Colonic mucosa (tissue), 4 donors: ENCODE results near the gene SLC8A1. TPM values are rescaled to one million over a fixed set of nuclear protein-coding genes. Genes with fewer than 3 reads are reported as not detected.

Source experiments
- DNase-seq: peaks from one replicate; pipeline ENCODE4 v3.0.0-alpha.2; 2020
- H3K27ac ChIP-seq: fragments of 200-600 bp; one replicate; pipeline ENCODE4 v1.8.0; 2021
- H3K27me3 ChIP-seq: fragments of 200-600 bp; one replicate; pipeline ENCODE4 v1.8.0; 2021
- H3K36me3 ChIP-seq: fragments of 200-600 bp; one replicate; pipeline ENCODE4 v1.8.0; 2021
- H3K4me1 ChIP-seq: fragments of 200-600 bp; one replicate; pipeline ENCODE4 v1.8.0; 2021; ENCODE audit warnings: mild to moderate bottlenecking
- H3K4me3 ChIP-seq: fragments of 200-600 bp; one replicate; pipeline ENCODE4 v1.8.0; 2021
- H3K9ac ChIP-seq, 2 donors: one replicate each; pipeline ENCODE4 v1.7.0; 2013; ENCODE audit warnings: control low read depth in 2 of 2, low read depth in 2 of 2, low read length in 2 of 2
- H3K9me3 ChIP-seq: fragments of 200-600 bp; one replicate; pipeline ENCODE4 v1.8.0; 2021
- intact Hi-C: fragments of 100-400 bp; cut with DNase I; formaldehyde crosslinking; loops from one replicate; pipeline ENCODE4 v1.14.1; 2022
- total RNA-seq, 2 donors: library from RNA; stranded (reverse); fragmentation: NEBNext Ultra II Directional in 1 of 2; extraction: Animal tissue kit (Norgen Biotek cat#: 25700) in 1 of 2; gene quantifications; one replicate each; pipeline ENCODE4 v1.2.1, GENCODE V29; 2021
- TF ChIP-seq, protein P1 (sequence below): fragments of 200-600 bp; IDR thresholded peaks from one replicate; pipeline ENCODE4 v1.8.0; 2022; ENCODE audit warnings: antibody characterized with exemption, mild to moderate bottlenecking
- donor health status: healthy.
- donor health status: DM: no; HTN: no; CAD: no.
- donor health status: DM: no; HTN: no; CAD: no.

SLC8A1 gene
- total RNA-seq, 2 donors from 2014 or later = 4.1 to 25.5 TPM

DNA sequence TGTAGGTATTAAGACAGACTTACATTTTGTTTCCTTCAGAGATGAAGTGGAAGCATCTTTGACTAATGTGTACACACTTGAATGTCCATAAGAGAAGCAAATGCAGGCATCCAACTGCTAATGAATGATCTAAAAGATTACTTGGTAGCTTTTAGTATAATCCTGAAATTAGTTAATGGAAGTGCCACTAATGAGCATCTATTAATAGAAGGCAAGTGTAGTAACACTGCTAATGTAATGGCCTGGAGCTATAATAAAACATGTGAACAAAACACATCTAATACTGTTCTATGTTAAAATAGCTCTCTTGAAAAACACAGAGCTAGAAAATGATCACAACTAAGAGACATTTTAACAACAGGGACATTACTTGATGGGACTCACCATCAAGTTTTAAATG is 225.3 kb downstream of the SLC8A1 start:
- H3K9me3 ChIP-seq = no peaks in the 10 kb centered on the region
- no peaks in the 10 kb centered on the region for H3K36me3 ChIP-seq
- no peak overlapping the region for H3K4me3 ChIP-seq
- no peak overlapping the region for H3K27ac ChIP-seq
- TF ChIP-seq, protein P1, sequence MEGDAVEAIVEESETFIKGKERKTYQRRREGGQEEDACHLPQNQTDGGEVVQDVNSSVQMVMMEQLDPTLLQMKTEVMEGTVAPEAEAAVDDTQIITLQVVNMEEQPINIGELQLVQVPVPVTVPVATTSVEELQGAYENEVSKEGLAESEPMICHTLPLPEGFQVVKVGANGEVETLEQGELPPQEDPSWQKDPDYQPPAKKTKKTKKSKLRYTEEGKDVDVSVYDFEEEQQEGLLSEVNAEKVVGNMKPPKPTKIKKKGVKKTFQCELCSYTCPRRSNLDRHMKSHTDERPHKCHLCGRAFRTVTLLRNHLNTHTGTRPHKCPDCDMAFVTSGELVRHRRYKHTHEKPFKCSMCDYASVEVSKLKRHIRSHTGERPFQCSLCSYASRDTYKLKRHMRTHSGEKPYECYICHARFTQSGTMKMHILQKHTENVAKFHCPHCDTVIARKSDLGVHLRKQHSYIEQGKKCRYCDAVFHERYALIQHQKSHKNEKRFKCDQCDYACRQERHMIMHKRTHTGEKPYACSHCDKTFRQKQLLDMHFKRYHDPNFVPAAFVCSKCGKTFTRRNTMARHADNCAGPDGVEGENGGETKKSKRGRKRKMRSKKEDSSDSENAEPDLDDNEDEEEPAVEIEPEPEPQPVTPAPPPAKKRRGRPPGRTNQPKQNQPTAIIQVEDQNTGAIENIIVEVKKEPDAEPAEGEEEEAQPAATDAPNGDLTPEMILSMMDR = no peak
- H3K4me1 ChIP-seq = no peaks in the 10 kb centered on the region
- intact Hi-C loops = no loop called here
- DNase-seq = no peak
- H3K9ac ChIP-seq = no peak overlapping the region
- H3K27me3 ChIP-seq = no peaks in the 10 kb centered on the region

DNA sequence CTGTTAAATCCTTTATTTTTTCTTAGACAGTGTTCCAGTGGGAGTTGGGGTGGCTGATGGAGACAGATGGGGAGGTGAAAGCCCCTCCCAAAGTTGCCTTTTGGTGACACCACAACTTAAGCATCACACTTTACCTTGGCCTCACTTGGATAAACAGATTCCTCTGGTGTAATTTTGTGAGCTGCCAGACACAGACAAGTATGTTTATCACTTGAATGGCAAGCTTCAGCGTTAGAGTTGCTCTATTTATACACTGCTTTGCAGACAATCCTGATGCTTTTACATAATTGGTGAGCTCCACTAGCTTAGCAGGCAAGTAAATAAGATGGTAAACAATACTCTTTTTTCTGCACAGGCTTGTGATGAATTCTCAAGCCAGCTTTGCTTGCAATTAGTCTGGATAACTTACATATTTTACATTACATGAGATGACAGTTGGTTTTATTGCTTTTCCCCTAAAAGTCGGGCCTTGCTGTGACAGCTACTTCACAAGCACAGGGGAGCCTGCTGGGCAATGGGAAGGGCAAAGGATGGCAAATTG is 226.2 kb downstream of the SLC8A1 start:
- TF ChIP-seq, protein P1 = no peak
- intact Hi-C loops = no loop called here
- Histone ChIP-seq H3K27me3 (no peaks in the 10 kb centered on the region), H3K4me1 (no peaks in the 10 kb centered on the region), H3K9ac (no peak overlapping the region), H3K27ac (no peak overlapping the region), H3K36me3 (no peaks in the 10 kb centered on the region), H3K4me3 (no peak overlapping the region), H3K9me3 (no peaks in the 10 kb centered on the region)
- no peak for DNase-seq

DNA sequence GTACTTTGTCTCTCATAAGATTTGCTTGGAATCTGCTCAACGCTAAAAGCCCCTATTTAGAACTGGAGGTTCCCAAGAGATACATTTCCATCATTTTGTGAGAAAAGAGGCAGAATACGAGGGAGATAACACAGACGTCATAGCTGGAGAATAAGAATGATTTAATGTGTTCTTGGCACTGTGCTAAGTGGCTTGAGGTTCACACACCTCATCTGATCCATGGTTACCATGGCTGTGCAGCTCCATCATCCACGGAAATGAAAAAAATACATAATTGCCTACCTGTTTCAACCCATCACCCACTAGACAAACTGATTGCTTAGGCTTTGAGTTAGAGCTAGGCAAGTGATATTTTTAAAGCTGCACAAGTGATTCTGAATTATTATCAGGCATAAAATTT is 227.6 kb downstream of the SLC8A1 start:
- no peak for DNase-seq
- no peak overlapping the region for H3K4me3 ChIP-seq
- H3K9ac ChIP-seq = no peak overlapping the region
- H3K4me1 ChIP-seq = no peaks in the 10 kb centered on the region
- TF ChIP-seq, protein P1 = no peak
- no peaks in the 10 kb centered on the region for H3K9me3 ChIP-seq
- no peak overlapping the region for H3K27ac ChIP-seq
- intact Hi-C loops = no loop called here
- no peaks in the 10 kb centered on the region for H3K36me3 ChIP-seq
- H3K27me3 ChIP-seq = no peaks in the 10 kb centered on the region

DNA sequence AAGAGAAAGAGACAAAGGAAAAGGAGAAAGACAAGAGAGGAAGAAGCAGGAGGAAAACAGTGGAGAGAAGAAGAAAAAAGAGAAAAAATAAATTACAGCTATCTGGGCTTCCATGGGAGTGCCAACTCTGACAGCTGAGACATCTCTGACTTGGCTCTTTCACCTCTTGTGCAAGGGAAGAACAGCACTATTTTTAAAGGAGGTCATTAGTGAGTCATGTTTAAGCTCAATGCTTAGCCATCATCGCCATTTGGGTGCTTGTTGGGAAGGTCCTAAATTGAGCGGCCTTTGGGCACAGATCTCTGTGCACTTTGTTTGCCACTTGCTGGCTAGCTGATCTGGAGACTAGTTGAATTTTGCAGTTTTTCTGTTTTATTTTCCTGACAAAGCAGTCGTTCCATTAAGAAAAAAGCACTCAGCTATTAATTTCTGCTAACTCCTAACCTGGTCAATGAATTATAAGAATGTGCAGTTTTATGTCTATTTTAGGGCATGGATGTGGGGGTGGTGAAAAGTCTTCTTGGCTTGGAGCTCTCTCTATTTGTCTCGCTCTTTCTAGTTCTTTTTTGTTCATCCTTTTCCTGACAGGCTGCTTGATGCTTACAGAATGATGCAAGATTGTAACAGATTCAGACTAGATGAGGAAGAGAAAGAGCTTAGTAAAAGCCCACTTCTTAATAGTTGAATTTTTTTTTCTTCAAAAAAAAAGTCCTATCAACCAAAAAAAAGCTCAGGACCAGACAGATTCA is 231.5 kb downstream of the SLC8A1 start:
- Histone ChIP-seq H3K9me3 (no peaks in the 10 kb centered on the region), H3K4me1 (no peaks in the 10 kb centered on the region), H3K27ac (no peak overlapping the region), H3K27me3 (no peaks in the 10 kb centered on the region), H3K9ac (no peak overlapping the region), H3K4me3 (no peak overlapping the region), H3K36me3 (no peaks in the 10 kb centered on the region)
- peak; percentile 27 for DNase-seq
- intact Hi-C loops = no loop called here
- TF ChIP-seq, protein P1 = no peak

DNA sequence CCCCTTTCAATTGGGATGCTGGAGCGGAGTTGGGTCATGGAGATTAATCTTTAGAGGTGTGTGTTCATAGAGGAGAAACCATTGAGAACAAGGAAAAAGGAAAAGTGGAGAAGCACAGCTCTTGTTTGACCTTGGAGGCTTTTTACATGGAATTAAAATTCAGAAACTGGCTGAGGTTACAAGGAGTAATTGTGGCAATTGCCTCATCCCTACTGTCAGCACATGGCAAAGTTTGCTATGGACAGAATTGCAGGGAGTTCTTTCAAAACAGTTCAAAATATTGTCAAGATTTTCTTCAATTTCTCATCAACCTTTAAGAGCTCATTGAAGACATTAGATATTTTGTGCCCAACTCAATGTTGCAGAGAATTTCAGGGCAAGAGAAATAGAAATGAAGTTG is 232.7 kb downstream of the SLC8A1 start:
- H3K36me3 ChIP-seq = no peaks in the 10 kb centered on the region
- H3K4me3 ChIP-seq = no peak overlapping the region
- no peaks in the 10 kb centered on the region for H3K9me3 ChIP-seq
- intact Hi-C loops = no loop called here
- no peak overlapping the region for H3K27ac ChIP-seq
- H3K27me3 ChIP-seq = no peaks in the 10 kb centered on the region
- no peak overlapping the region for H3K9ac ChIP-seq
- DNase-seq = no peak
- no peaks in the 10 kb centered on the region for H3K4me1 ChIP-seq
- TF ChIP-seq, protein P1 = no peak
